ENCODE measurements around the gene ABHD17A. TPM values are rescaled to one million over a fixed set of nuclear protein-coding genes. Genes with fewer than 3 reads are reported as not detected.

Gene ABHD17A
- total and polyA plus RNA-seq, 9 of the 15 experiments (the other 6 are each of a cell fraction or from before 2014, with no cell fraction given): 0.04 to 135 (median 21.8) TPM; not detected in 1

DNA sequence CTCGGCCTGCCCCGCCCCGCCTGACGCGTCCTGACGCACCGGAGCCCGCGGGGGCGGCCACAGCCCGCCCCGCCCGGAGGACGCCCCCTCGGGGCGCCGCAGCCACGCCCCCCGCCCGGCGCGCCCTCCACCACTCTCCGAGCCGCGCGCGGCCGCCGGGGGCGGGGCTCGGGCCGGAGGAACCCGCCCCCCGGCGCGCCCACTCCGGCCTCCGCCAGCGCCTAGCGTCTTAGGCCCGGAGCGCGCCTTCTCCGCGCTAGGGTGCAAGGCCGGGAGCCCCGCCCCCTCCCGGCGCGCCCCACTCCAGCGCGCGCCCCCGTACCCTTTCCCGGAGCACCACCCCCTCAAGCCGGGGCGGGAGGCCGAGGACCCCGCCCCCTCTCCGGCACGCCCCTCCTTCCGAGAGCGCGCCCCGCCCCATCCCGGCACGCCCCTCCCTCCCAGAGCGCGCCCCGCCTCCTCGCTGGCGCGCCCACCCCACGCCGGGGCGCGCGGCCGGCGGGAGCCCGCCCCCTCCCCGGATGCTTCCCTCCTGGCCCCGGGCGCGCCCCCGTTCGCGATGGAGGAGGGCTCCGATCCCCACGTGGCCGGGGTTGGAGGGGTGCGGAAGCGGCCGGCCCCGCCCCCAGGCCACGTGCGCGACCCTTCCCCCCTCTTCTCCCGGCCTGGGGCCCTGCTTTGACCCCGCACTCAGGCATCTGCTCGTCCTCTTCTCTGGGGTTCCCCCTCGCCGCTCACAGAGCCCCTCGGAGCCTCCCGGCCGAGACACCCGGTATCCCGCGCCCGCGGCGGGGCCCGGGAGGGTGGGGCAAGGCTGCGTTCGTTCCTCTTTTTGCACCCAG lies 21.4 kb downstream of the ABHD17A start (continued):
- TF ChIP-seq, protein P1, sequence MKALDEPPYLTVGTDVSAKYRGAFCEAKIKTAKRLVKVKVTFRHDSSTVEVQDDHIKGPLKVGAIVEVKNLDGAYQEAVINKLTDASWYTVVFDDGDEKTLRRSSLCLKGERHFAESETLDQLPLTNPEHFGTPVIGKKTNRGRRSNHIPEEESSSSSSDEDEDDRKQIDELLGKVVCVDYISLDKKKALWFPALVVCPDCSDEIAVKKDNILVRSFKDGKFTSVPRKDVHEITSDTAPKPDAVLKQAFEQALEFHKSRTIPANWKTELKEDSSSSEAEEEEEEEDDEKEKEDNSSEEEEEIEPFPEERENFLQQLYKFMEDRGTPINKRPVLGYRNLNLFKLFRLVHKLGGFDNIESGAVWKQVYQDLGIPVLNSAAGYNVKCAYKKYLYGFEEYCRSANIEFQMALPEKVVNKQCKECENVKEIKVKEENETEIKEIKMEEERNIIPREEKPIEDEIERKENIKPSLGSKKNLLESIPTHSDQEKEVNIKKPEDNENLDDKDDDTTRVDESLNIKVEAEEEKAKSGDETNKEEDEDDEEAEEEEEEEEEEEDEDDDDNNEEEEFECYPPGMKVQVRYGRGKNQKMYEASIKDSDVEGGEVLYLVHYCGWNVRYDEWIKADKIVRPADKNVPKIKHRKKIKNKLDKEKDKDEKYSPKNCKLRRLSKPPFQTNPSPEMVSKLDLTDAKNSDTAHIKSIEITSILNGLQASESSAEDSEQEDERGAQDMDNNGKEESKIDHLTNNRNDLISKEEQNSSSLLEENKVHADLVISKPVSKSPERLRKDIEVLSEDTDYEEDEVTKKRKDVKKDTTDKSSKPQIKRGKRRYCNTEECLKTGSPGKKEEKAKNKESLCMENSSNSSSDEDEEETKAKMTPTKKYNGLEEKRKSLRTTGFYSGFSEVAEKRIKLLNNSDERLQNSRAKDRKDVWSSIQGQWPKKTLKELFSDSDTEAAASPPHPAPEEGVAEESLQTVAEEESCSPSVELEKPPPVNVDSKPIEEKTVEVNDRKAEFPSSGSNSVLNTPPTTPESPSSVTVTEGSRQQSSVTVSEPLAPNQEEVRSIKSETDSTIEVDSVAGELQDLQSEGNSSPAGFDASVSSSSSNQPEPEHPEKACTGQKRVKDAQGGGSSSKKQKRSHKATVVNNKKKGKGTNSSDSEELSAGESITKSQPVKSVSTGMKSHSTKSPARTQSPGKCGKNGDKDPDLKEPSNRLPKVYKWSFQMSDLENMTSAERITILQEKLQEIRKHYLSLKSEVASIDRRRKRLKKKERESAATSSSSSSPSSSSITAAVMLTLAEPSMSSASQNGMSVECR (CRISPR knock-in tag; IDR thresholded peaks at IDR 0.05): peak; percentile 99
- TF ChIP-seq, protein P2, sequence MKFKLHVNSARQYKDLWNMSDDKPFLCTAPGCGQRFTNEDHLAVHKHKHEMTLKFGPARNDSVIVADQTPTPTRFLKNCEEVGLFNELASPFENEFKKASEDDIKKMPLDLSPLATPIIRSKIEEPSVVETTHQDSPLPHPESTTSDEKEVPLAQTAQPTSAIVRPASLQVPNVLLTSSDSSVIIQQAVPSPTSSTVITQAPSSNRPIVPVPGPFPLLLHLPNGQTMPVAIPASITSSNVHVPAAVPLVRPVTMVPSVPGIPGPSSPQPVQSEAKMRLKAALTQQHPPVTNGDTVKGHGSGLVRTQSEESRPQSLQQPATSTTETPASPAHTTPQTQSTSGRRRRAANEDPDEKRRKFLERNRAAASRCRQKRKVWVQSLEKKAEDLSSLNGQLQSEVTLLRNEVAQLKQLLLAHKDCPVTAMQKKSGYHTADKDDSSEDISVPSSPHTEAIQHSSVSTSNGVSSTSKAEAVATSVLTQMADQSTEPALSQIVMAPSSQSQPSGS (CRISPR knock-in tag; IDR thresholded peaks at IDR 0.05): no peak
- TF ChIP-seq NONO (IDR thresholded peaks at IDR 0.05; ENCODE audit: low read depth in 2 of 2, low read length in 1 of 2): no peak
- no peak for TF ChIP-seq ZNF311 (CRISPR knock-in tag; IDR thresholded peaks at IDR 0.05)
- TF ChIP-seq NUFIP1 (IDR thresholded peaks at IDR 0.05; ENCODE audit: partially characterized antibody): no peak
- no peak for TF ChIP-seq CEBPG (CRISPR knock-in tag; IDR thresholded peaks at IDR 0.05)
- TF ChIP-seq CEBPG (tag; conservative IDR thresholded peaks at IDR 0.05 in 1 of 2, IDR thresholded peaks at IDR 0.05 in 1 of 2): no peak
- peak; percentile 75 for TF ChIP-seq PRPF4 (IDR thresholded peaks at IDR 0.05; ENCODE audit: insufficient read depth, low read depth, low read length, poor library complexity, severe bottlenecking)
- no peak for TF ChIP-seq ARID2 (IDR thresholded peaks at IDR 0.05)
- TF ChIP-seq MCM5 (IDR thresholded peaks at IDR 0.05; ENCODE audit: low read depth): no peak
- TF ChIP-seq, protein P3, sequence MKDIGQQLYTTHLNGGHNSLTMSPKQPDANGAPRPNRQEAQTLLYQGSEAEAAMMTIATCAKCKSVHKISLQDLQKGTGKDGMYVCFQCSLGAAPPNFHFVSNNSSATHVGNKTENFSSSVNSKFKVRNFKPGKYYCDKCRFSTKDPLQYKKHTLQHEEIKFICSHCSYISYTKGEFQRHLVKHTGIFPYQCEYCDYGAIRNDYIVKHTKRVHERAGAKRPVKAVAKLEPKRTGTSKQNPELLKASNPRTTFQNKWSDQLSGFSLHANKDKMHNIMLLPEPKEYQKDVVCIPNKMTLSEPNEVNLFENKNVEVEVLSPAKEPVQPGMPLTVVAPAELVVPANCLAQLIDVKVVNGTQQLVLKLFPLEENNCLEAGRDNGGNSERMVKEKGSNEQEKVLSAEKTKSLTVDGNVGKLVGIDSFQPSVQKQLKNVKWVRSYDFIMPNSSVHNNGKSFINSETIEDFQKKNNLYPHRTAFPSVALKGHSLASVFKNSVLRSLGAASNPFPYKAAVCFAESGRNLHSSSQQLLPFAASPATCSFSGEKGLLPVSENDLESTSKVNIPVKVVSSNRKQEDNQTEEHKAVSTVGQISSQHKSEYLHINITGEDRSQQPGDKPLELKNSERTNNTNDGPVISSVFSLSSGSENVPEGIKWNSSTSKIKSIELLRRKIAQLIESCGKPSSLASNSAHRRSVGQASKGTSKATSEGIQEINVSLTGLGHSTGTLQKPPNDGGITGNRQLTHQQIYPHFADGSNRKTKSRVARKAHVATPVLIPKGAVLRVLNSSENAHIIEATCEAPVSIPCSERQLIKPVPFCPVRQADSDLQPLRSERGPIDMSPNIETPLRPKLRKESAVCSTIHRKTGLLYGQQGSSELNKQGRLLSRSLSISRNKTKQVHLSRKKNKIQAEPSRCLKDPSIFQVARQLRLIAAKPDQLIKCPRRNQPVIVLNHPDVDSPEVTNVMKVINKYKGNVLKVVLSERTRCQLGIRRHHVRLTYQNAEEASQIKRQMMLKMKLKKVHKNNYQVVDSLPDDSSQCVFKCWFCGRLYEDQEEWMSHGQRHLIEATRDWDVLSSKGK (CRISPR knock-in tag; IDR thresholded peaks at IDR 0.05): no peak
- TF ChIP-seq NCOA1 (IDR thresholded peaks at IDR 0.05; ENCODE audit: low read depth): no peak
- no peak for TF ChIP-seq POLR2AphosphoS2 (IDR thresholded peaks at IDR 0.05; ENCODE audit: low read length)
- no peak for TF ChIP-seq SLC30A9 (CRISPR knock-in tag; IDR thresholded peaks at IDR 0.05)
- TF ChIP-seq RAD51 (IDR thresholded peaks at IDR 0.05; ENCODE audit: borderline replicate concordance, low read depth): peak; percentile 78
- TF ChIP-seq HDAC3 (IDR thresholded peaks at IDR 0.05; ENCODE audit: borderline replicate concordance, partially characterized antibody): no peak
- TF ChIP-seq NR3C1 (CRISPR knock-in tag; IDR thresholded peaks at IDR 0.05): no peak

Measured in K562 (cell line).